GM12891 (cell line): Measurements from ENCODE around the gene CYGB.

Source experiments
- POLR2A ChIP-seq: IDR thresholded peaks from 2 replicates; pipeline ENCODE4 v1.6.1; 2011; ENCODE audit warnings: low read depth, low read length, control low read depth
- POLR2AphosphoS5 ChIP-seq: IDR thresholded peaks from 2 replicates; pipeline ENCODE4 v1.6.1; 2011; ENCODE audit warnings: low read depth, low read length, control low read depth
- TAF1 ChIP-seq: IDR thresholded peaks from 2 replicates; pipeline ENCODE4 v1.6.1; 2011; ENCODE audit warnings: low read depth, low read length, control low read depth

GRCh38 chr17:76540381-76541300 is 3.1 kb upstream of the CYGB start:
- TF ChIP-seq POLR2A: no peak
- no peak for TF ChIP-seq POLR2AphosphoS5
- TF ChIP-seq TAF1: no peak
